Hepatocyte (in vitro differentiated cells): ENCODE results near the gene RPS6KA5.

ENCODE experiments used
- CTCF ChIP-seq: fragments of 200-600 bp; sonication (generic); IDR thresholded peaks from 2 replicates; pipeline ENCODE4 v1.5.1; 2016; ENCODE audit warnings: antibody characterized with exemption, mild to moderate bottlenecking; ENCODE audit not compliant: poor library complexity
- EZH2 ChIP-seq: fragments of 200-600 bp; sonication (generic); IDR thresholded peaks from 2 replicates; pipeline ENCODE4 v1.6.1; 2016; ENCODE audit warnings: antibody characterized with exemption, mild to moderate bottlenecking, borderline replicate concordance

GRCh38 chr14:90962505-90963109, 97.8 kb downstream of the RPS6KA5 start:
- no peak for TF ChIP-seq CTCF
- TF ChIP-seq EZH2: no peak
